IMR-90 (cell line): ENCODE data around the gene CHN1. TPM values are rescaled to one million over a fixed set of nuclear protein-coding genes. Genes with fewer than 3 reads are reported as not detected.
A peak's percentile ranks its signal among the peaks of the same experiment; 100 is the strongest.

ENCODE experiments used
- ATAC-seq: fragments of 200-7000 bp; cut with Tn5 transposase; 2 replicates; pipeline ENCODE4 v1.9.1; 2020; ENCODE audit warnings: low read depth, mild to moderate bottlenecking, moderate library complexity
- BruUV-seq: library from RNA; stranded (reverse); fragments of 400-500 nt; replicated peaks from 2 replicates; lab custom pipeline; 2021; lab: Mats Ljungman, UMichigan
- CTCF ChIA-PET: fragments of 300-600 bp; formaldehyde crosslinking; extraction: SDS; loops from one replicate; lab custom pipeline; 2021; ENCODE audit warnings: antibody characterized with exemption; lab: Yijun Ruan, JAX
- POLR2A ChIA-PET: fragments of 300-600 bp; sonication (Branson Sonifier 250); formaldehyde crosslinking; loops from one replicate; lab custom pipeline; 2022; ENCODE audit warnings: antibody characterized with exemption; ENCODE audit not compliant: unreplicated experiment; lab: Charles Lee
- DNase-seq: peaks from one replicate; pipeline ENCODE4 v3.0.0; 2013
- H2AFZ ChIP-seq: replicated peaks from 2 replicates; pipeline ENCODE3; 2013; ENCODE audit warnings: low read length, mild to moderate bottlenecking; ENCODE audit not compliant: poor library complexity
- H2AK5ac ChIP-seq: 2 replicates; pipeline ENCODE4 v1.6.1; 2013; ENCODE audit warnings: low read depth, low read length, inconsistent platforms
- H2AK9ac ChIP-seq: replicated peaks from 2 replicates; pipeline ENCODE3; 2013; ENCODE audit warnings: mild to moderate bottlenecking, low read depth, low read length, moderate library complexity; ENCODE audit not compliant: poor library complexity
- H2BK120ac ChIP-seq: 2 replicates; pipeline ENCODE4 v1.6.1; 2013; ENCODE audit warnings: low read depth, low read length, inconsistent platforms
- H2BK15ac ChIP-seq: 3 replicates; pipeline ENCODE4 v1.6.1; 2013; ENCODE audit warnings: low read depth, low read length, inconsistent platforms
- H2BK20ac ChIP-seq: 2 replicates; pipeline ENCODE4 v1.6.1; 2013; ENCODE audit warnings: low read depth, mild to moderate bottlenecking, inconsistent platforms, low read length, moderate library complexity
- H2BK5ac ChIP-seq: 2 replicates; pipeline ENCODE4 v1.6.1; 2013; ENCODE audit warnings: mild to moderate bottlenecking, low read depth, low read length, inconsistent platforms; ENCODE audit not compliant: poor library complexity, severe bottlenecking
- H3K14ac ChIP-seq: replicated peaks from 2 replicates; pipeline ENCODE4 v1.6.1; 2013; ENCODE audit warnings: low read depth, low read length, inconsistent platforms
- H3K18ac ChIP-seq: 2 replicates; pipeline ENCODE4 v1.6.1; 2013; ENCODE audit warnings: low read depth, low read length, control low read depth
- H3K23ac ChIP-seq: 2 replicates; pipeline ENCODE4 v1.6.1; 2013; ENCODE audit warnings: low read depth, low read length, inconsistent platforms
- H3K27ac ChIP-seq: 2 replicates; pipeline ENCODE4 v1.5.1; 2013; ENCODE audit warnings: mild to moderate bottlenecking, control low read depth, low read length; ENCODE audit not compliant: insufficient read depth
- H3K27me3 ChIP-seq: 2 replicates; pipeline ENCODE4 v1.6.1; 2013; ENCODE audit warnings: low read length; ENCODE audit not compliant: control insufficient read depth, insufficient read depth
- H3K36me3 ChIP-seq: 2 replicates; pipeline ENCODE4 v1.6.1; 2013; ENCODE audit warnings: low read length, mixed read lengths; ENCODE audit not compliant: control insufficient read depth, insufficient read depth
- H3K4ac ChIP-seq: 2 replicates; pipeline ENCODE4 v1.6.1; 2013; ENCODE audit warnings: low read depth, low read length, inconsistent platforms
- H3K4me1 ChIP-seq: 2 replicates; pipeline ENCODE4 v1.6.1; 2013; ENCODE audit warnings: low read length, mixed read lengths; ENCODE audit not compliant: control insufficient read depth, insufficient read depth
- H3K4me2 ChIP-seq: 2 replicates; pipeline ENCODE4 v1.6.1; 2013; ENCODE audit warnings: low read depth, mild to moderate bottlenecking, control low read depth, low read length, moderate library complexity
- H3K4me3 ChIP-seq: 2 replicates; pipeline ENCODE4 v1.5.1; 2013; ENCODE audit warnings: low read depth, mild to moderate bottlenecking, control low read depth, low read length, moderate library complexity; ENCODE audit not compliant: insufficient read depth
- H3K56ac ChIP-seq: 2 replicates; pipeline ENCODE4 v1.6.1; 2013; ENCODE audit warnings: low read length, inconsistent platforms; ENCODE audit not compliant: insufficient read depth; ENCODE audit errors: extremely low read depth
- H3K79me1 ChIP-seq, 2 experiments: 2 replicates each; pipeline ENCODE4 v1.6.1; 2013; ENCODE audit warnings: low read length in 2 of 2, inconsistent platforms in 1 of 2, low read depth in 1 of 2
- H3K9ac ChIP-seq: 2 replicates; pipeline ENCODE4 v1.6.1; 2013; ENCODE audit warnings: low read depth, low read length, control low read depth
- H3K9me1 ChIP-seq: 2 replicates; pipeline ENCODE4 v1.6.1; 2013; ENCODE audit warnings: low read length, inconsistent platforms; ENCODE audit not compliant: insufficient read depth
- H3K9me3 ChIP-seq: 2 replicates; pipeline ENCODE4 v1.6.1; 2013; ENCODE audit warnings: low read length; ENCODE audit not compliant: control insufficient read depth, insufficient read depth
- H4K20me1 ChIP-seq: 2 replicates; pipeline ENCODE4 v1.6.1; 2013; ENCODE audit warnings: low read length, inconsistent platforms; ENCODE audit not compliant: insufficient read depth
- H4K5ac ChIP-seq: 2 replicates; pipeline ENCODE4 v1.6.1; 2013; ENCODE audit warnings: mild to moderate bottlenecking, low read depth, low read length, control low read depth
- H4K8ac ChIP-seq, 2 experiments: 2 replicates each; pipeline ENCODE4 v1.6.1; 2013; ENCODE audit warnings: low read depth in 2 of 2, low read length in 2 of 2, control low read depth in 1 of 2, inconsistent platforms in 1 of 2
- H4K91ac ChIP-seq: 2 replicates; pipeline ENCODE4 v1.6.1; 2013; ENCODE audit warnings: low read depth, low read length, inconsistent platforms; ENCODE audit not compliant: insufficient read depth
- CEBPB ChIP-seq: IDR thresholded peaks from 2 replicates; pipeline ENCODE4 v1.6.1; 2012; ENCODE audit warnings: low read depth, low read length, improper control_type of control experiment
- CHD1 ChIP-seq: IDR thresholded peaks from 2 replicates; pipeline ENCODE4 v1.6.1; 2012; ENCODE audit warnings: low read depth, low read length, improper control_type of control experiment
- FOS ChIP-seq: fragments of 150-350 bp; IDR thresholded peaks from 2 replicates; pipeline ENCODE4 v1.6.1; 2016; ENCODE audit warnings: low read depth, low read length
- MAZ ChIP-seq: IDR thresholded peaks from 2 replicates; pipeline ENCODE4 v1.6.1; 2012; ENCODE audit warnings: low read depth, mild to moderate bottlenecking, low read length, improper control_type of control experiment, moderate library complexity, borderline replicate concordance
- NFE2L2 ChIP-seq: fragments of 150-350 bp; IDR thresholded peaks from 2 replicates; pipeline ENCODE4 v1.6.1; 2016; ENCODE audit warnings: low read depth, mild to moderate bottlenecking, low read length
- SMC3 ChIP-seq: fragments of 150-350 bp; IDR thresholded peaks from 2 replicates; pipeline ENCODE4 v1.6.1; 2016; ENCODE audit warnings: low read depth, mild to moderate bottlenecking, antibody characterized with exemption, low read length, moderate library complexity
- dilution Hi-C: fragments of 300-500 bp; cut with HindIII; formaldehyde crosslinking; loops from one replicate; pipeline ENCODE4 v1.14.3; 2018; ENCODE audit warnings: low sequenced_read_pairs; ENCODE audit not compliant: unreplicated experiment
- in situ Hi-C: fragments of 300-500 bp; cut with MboI; formaldehyde crosslinking; loops from 3 replicates; pipeline ENCODE4 v1.14.3; 2019; ENCODE audit warnings: low sequenced_read_pairs, inconsistent platforms, mixed read lengths
- intact Hi-C: fragments of 100-400 bp; cut with micrococcal nuclease; formaldehyde crosslinking; loops from 2 replicates; pipeline ENCODE4 v1.10.0; 2022
- polyA plus RNA-seq, 3 experiments: library from polyadenylated mRNA; depleted of rRNA; stranded (reverse); fragments of >200 nt; gene quantifications; 2 replicates each; pipeline ENCODE4 v1.2.3, GENCODE V29; 2012; ENCODE audit warnings: low replicate concordance in 1 of 3
- total RNA-seq: library from RNA; depleted of rRNA; stranded (reverse); fragments of >200 nt; gene quantifications from 2 replicates; pipeline ENCODE4 v1.2.3, GENCODE V29; 2012
- TF ChIP-seq, protein P1 (sequence below): conservative IDR thresholded peaks from 2 replicates; pipeline ENCODE4 v1.5.1; 2012; ENCODE audit warnings: mild to moderate bottlenecking, low read depth, low read length, improper control_type of control experiment
- TF ChIP-seq, protein P2 (sequence below): fragments of 150-350 bp; IDR thresholded peaks from 2 replicates; pipeline ENCODE4 v1.6.1; 2016; ENCODE audit warnings: low read depth, mild to moderate bottlenecking, low read length, moderate library complexity, borderline replicate concordance

The CHN1 gene
- total and polyA plus RNA-seq, 2 of the 4 experiments (the other 2 are of a cell fraction): 58.4 to 66.9 TPM

DNA sequence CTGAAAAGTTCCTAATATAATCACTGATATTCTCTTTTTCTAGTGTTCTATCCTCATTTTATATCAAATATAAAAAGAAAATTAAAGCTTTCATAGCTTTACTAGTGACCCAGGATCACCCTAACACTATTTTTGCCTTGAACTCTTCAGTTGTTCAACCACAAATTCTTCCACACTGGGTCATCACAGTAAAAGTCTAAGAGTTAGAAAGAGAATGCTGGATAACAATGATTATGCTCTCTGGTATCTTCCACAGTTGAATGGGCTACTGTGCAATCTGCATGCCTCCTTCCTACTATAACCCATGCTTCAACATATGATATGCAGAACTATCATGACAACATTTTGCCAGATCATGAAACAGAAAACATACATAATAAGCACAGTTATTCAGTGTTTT lies 32.3 kb downstream of the CHN1 start:
- ChIA-PET CTCF (interaction anchor here (0.6 kb wide), 1 partner anchor 202 kb away, joined by 3 read pairs; no protein-coding TSS in a partner anchor), POLR2A (no interaction called here)
- Histone ChIP-seq H3K4me3 (no peak overlapping the region), H3K36me3 (no peaks in the 10 kb centered on the region), H3K23ac (peak overlapping the region; percentile 94; the same call in 1 of the 2 replicates), H3K9ac (no peak overlapping the region), H3K18ac (peak overlapping the region; percentile 91; the same call in 1 of the 2 replicates), H3K4ac (peak overlapping the region; percentile 97), H2BK120ac (peak overlapping the region; percentile 97), H3K4me1 (peaks cover 15% of the 10 kb centered on the region; the same call in 1 of the 2 replicates), H2BK15ac (peak overlapping the region; percentile 95; the same call in 2 of the 3 replicates), H2AK5ac (peak overlapping the region; percentile 93), H4K8ac (peak overlapping the region; percentile 74 to 96), H3K27ac (peak overlapping the region; percentile 41), H3K4me2 (peak overlapping the region; percentile 49; the same call in 1 of the 2 replicates), H2AK9ac (no peak overlapping the region), H3K79me1 (peaks cover 4 to 16% of the 10 kb centered on the region in 2 experiments; a peak in 3 of 4 replicates), H3K9me1 (0 out of 2 replicates have a peak, but pooled peaks cover 3% of the 10 kb centered on the region), H2AFZ (no peak overlapping the region), H4K91ac (peak overlapping the region; percentile 97), H4K5ac (peak overlapping the region; percentile 71; the same call in 1 of the 2 replicates), H3K14ac (peak overlapping the region; percentile 88), H3K27me3 (no peaks in the 10 kb centered on the region), H4K20me1 (no peaks in the 10 kb centered on the region), H2BK20ac (peak overlapping the region; percentile 96), H3K56ac (peak overlapping the region; percentile 66; the same call in 1 of the 2 replicates), H3K9me3 (no peaks in the 10 kb centered on the region), H2BK5ac (peak overlapping the region; percentile 99)
- in situ Hi-C loops (no loop called here), intact Hi-C loops (loop anchor here (5.0 kb wide), 1 partner anchor 126 kb away; no protein-coding TSS in a partner anchor), dilution Hi-C loops (no loop called here)
- TF ChIP-seq CEBPB: peak; percentile 80
- no peak for TF ChIP-seq FOS
- no peak for TF ChIP-seq CHD1
- TF ChIP-seq, protein P1, sequence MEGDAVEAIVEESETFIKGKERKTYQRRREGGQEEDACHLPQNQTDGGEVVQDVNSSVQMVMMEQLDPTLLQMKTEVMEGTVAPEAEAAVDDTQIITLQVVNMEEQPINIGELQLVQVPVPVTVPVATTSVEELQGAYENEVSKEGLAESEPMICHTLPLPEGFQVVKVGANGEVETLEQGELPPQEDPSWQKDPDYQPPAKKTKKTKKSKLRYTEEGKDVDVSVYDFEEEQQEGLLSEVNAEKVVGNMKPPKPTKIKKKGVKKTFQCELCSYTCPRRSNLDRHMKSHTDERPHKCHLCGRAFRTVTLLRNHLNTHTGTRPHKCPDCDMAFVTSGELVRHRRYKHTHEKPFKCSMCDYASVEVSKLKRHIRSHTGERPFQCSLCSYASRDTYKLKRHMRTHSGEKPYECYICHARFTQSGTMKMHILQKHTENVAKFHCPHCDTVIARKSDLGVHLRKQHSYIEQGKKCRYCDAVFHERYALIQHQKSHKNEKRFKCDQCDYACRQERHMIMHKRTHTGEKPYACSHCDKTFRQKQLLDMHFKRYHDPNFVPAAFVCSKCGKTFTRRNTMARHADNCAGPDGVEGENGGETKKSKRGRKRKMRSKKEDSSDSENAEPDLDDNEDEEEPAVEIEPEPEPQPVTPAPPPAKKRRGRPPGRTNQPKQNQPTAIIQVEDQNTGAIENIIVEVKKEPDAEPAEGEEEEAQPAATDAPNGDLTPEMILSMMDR: no peak
- peak; percentile 21; the same call in 1 of the 2 replicates for TF ChIP-seq NFE2L2
- TF ChIP-seq, protein P2, sequence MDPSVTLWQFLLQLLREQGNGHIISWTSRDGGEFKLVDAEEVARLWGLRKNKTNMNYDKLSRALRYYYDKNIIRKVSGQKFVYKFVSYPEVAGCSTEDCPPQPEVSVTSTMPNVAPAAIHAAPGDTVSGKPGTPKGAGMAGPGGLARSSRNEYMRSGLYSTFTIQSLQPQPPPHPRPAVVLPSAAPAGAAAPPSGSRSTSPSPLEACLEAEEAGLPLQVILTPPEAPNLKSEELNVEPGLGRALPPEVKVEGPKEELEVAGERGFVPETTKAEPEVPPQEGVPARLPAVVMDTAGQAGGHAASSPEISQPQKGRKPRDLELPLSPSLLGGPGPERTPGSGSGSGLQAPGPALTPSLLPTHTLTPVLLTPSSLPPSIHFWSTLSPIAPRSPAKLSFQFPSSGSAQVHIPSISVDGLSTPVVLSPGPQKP: no peak
- no peak for TF ChIP-seq SMC3
- no peak for TF ChIP-seq MAZ
- ATAC-seq: peak; percentile 74
- peak; percentile 83 for DNase-seq
- BruUV-seq: no TSS peak
